Tibial artery (tissue), 4 donors: Measurements from ENCODE around the gene SND1.

Experiments
- DNase-seq, 2 donors: peaks; one replicate each; pipeline ENCODE4 v3.0.0-alpha.2; 2019
- H3K27ac ChIP-seq, 2 donors: fragments of 200-600 bp; sonication (generic) in 1 of 2; 1 replicate in 1 of 2; 2 replicates in 1 of 2; pipeline ENCODE4 v1.5.1; 2018 to 2019; ENCODE audit warnings: mild to moderate bottlenecking in 1 of 2
- H3K27me3 ChIP-seq, 2 donors: fragments of 200-600 bp; sonication (generic) in 1 of 2; one replicate each; pipeline versions ENCODE4 v1.5.1 to v1.6.0; 2016 to 2019
- H3K36me3 ChIP-seq, 3 donors: fragments of 200-600 bp; sonication (generic) in 2 of 3; one replicate each; pipeline ENCODE4 v1.5.1; 2016 to 2019; ENCODE audit warnings: mild to moderate bottlenecking in 2 of 3
- H3K4me1 ChIP-seq, 4 donors: fragments of 200-600 bp; sonication (generic) in 2 of 4; 1 replicate in 3 of 4; 2 replicates in 1 of 4; pipeline ENCODE4 v1.5.1; 2016 to 2019
- H3K4me3 ChIP-seq, 2 donors: fragments of 200-600 bp; sonication (generic) in 1 of 2; 1 replicate in 1 of 2; 2 replicates in 1 of 2; pipeline ENCODE4 v1.5.1; 2018 to 2019; ENCODE audit warnings: mild to moderate bottlenecking in 2 of 2
- H3K9me3 ChIP-seq, 3 donors: fragments of 200-600 bp; sonication (generic) in 1 of 3; one replicate each; pipeline ENCODE4 v1.5.1; 2016 to 2019
- intact Hi-C: fragments of 100-400 bp; cut with DNase I; formaldehyde crosslinking; loops from one replicate; pipeline ENCODE4 v1.15.0; 2023; ENCODE audit warnings: low total_unique reads
- TF ChIP-seq, protein P1 (sequence below), 2 experiments: fragments of 200-600 bp in 1 of 2; fragments of 450-650 bp in 1 of 2; IDR thresholded peaks; one replicate each; pipeline ENCODE4 v1.5.1; 2017 to 2019; ENCODE audit warnings: antibody characterized with exemption in 2 of 2, mild to moderate bottlenecking in 1 of 2, moderate library complexity in 1 of 2

SND1 gene

DNA sequence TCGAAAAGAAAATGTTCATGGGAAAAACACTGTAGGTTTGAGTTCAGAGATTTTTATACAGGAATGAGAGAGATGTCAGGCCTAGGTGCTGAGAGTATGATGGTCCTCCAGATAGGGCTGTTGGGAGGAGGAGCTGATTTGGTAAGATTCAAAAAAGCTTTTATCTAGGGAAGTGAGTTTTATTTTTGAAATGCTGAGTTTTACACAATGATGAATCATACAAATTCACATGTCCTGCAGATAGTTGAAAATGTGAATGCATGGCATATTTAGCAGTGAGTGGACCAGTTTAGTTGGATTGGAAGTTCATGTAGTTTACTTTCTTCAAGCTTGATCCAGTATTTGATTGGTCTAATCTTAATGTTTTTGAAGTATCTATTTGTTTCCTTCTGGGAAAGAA, 224.4 kb downstream of the SND1 start:
- TF ChIP-seq, protein P1, sequence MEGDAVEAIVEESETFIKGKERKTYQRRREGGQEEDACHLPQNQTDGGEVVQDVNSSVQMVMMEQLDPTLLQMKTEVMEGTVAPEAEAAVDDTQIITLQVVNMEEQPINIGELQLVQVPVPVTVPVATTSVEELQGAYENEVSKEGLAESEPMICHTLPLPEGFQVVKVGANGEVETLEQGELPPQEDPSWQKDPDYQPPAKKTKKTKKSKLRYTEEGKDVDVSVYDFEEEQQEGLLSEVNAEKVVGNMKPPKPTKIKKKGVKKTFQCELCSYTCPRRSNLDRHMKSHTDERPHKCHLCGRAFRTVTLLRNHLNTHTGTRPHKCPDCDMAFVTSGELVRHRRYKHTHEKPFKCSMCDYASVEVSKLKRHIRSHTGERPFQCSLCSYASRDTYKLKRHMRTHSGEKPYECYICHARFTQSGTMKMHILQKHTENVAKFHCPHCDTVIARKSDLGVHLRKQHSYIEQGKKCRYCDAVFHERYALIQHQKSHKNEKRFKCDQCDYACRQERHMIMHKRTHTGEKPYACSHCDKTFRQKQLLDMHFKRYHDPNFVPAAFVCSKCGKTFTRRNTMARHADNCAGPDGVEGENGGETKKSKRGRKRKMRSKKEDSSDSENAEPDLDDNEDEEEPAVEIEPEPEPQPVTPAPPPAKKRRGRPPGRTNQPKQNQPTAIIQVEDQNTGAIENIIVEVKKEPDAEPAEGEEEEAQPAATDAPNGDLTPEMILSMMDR (IDR thresholded peaks at IDR 0.05) = no peak
- Histone ChIP-seq H3K4me1 (peaks cover 0 to 6% (median 0%) of the 10 kb centered on the region in 4 donors), H3K4me3 (no peak overlapping the region), H3K27me3 (no peaks in the 10 kb centered on the region), H3K27ac (no peak overlapping the region), H3K9me3 (no peaks in the 10 kb centered on the region), H3K36me3 (no peaks in the 10 kb centered on the region)
- intact Hi-C loops = no loop called here
- DNase-seq = no peak

DNA sequence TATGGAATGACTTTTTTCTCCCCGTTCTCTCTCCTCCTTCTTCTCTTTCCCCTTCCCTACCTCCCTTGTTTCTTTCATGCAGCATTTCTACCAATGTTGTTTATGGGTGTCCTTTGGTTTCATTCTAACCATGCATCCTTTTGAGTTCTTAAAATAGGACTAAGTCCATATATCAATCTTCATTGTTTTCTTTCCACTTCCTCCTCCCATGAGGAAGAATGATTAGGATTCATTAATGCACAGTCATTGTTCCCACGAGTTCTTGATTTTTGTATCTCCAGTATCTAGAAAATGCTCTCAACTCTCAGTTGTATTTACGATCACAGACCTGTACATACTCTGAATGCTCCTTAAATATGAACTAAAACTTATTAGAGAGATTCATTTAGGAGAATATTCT, 226.0 kb downstream of the SND1 start:
- no peaks in the 10 kb centered on the region for H3K27me3 ChIP-seq
- no peak overlapping the region for H3K27ac ChIP-seq
- DNase-seq = no peak
- no peaks in the 10 kb centered on the region for H3K36me3 ChIP-seq
- intact Hi-C loops = no loop called here
- no peaks in the 10 kb centered on the region for H3K9me3 ChIP-seq
- TF ChIP-seq, protein P1 (IDR thresholded peaks at IDR 0.05) = no peak
- no peak overlapping the region for H3K4me3 ChIP-seq
- peaks cover 0 to 14% (median 9%) of the 10 kb centered on the region in 4 donors for H3K4me1 ChIP-seq

DNA sequence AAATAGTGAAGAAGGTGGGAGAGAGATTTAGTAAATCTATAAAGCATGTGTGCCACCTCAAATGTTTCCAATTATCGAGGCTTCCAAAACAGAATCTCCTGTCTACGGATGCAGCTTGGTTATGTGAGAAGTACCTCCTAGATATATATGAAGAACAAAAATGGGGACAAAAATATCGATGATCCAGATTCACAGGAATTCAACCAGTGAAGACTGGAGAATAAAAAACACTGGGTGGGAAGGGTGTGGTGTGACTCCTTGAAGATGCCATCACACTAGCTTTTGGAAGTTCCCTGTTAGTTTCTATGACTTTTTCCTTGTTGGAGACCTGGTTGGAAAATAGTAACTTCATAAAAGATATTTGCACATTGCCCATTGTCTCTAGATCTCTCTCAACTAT, 226.8 kb downstream of the SND1 start:
- TF ChIP-seq, protein P1 (IDR thresholded peaks at IDR 0.05) = no peak
- H3K27me3 ChIP-seq = no peaks in the 10 kb centered on the region
- no peak for DNase-seq
- no peak overlapping the region for H3K27ac ChIP-seq
- peaks cover 0 to 22% (median 10%) of the 10 kb centered on the region in 4 donors for H3K4me1 ChIP-seq
- no peak overlapping the region for H3K4me3 ChIP-seq
- intact Hi-C loops = no loop called here
- H3K36me3 ChIP-seq = no peaks in the 10 kb centered on the region
- no peaks in the 10 kb centered on the region for H3K9me3 ChIP-seq

DNA sequence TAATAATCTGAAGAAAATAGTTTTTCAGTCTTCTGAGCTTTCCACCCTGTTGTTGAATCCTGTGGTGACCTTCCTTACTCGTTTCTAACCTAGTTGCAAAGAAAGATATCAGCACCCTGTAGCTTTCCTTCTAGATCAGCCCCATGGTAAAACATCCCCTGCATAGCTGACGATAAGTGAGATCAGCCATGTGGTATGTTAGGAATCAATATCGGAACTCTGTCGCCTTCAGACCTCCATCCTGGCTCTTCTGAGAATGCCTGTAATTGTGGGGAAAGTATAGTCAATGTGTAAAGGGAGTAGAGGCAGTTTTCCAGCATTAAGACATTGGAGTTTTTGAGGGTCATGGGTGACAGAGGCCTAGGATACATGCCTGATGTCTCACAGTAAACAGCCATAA, 227.4 kb downstream of the SND1 start:
- Histone ChIP-seq H3K27ac (no peak overlapping the region), H3K27me3 (no peaks in the 10 kb centered on the region), H3K4me1 (peaks cover 0 to 29% (median 16%) of the 10 kb centered on the region in 4 donors), H3K9me3 (no peaks in the 10 kb centered on the region), H3K36me3 (no peaks in the 10 kb centered on the region), H3K4me3 (no peak overlapping the region)
- no peak for DNase-seq
- TF ChIP-seq, protein P1 (IDR thresholded peaks at IDR 0.05) = no peak
- intact Hi-C loops = no loop called here

DNA sequence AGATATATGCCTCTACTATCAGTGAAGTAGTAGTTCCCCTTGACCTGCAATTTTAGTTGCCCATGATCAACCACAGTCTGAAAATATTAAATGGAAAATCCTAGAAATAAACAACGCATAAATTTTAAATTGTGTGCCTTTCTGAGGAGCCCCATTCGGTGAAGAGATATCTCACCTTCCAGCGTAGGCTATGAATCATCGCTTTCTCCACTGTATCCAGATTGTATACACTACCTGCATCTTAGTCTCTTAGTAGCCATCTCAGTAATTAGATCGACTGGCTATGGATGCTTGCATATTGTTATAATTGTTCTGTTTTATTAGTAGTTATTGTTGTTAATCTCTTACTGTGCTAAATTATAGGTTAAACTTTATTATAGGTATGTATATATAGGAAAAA, 227.9 kb downstream of the SND1 start:
- H3K27me3 ChIP-seq = no peaks in the 10 kb centered on the region
- intact Hi-C loops = no loop called here
- TF ChIP-seq, protein P1 (IDR thresholded peaks at IDR 0.05) = no peak
- no peaks in the 10 kb centered on the region for H3K36me3 ChIP-seq
- H3K9me3 ChIP-seq = no peaks in the 10 kb centered on the region
- H3K4me3 ChIP-seq = no peak overlapping the region
- H3K27ac ChIP-seq = no peak overlapping the region
- no peak for DNase-seq
- H3K4me1 ChIP-seq = peaks cover 0 to 34% (median 21%) of the 10 kb centered on the region in 4 donors

DNA sequence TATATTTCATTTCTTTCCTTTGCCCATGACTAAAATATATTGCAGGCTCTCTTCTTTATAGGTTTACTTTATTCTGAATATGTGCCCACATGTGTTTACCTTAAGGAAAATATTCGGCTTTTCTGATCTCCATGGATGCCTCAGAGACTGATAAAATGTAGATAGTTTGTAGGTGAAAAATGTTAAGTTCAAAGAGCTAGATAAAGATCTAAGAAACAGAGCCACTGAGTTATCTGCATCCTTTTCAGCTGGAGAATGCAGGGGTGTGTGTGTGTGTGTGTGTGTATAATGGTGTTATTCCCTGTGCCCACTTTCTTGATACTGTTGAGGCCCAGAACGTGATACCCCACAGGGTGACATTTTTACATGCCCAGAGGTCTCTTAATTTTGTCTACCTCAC, 228.5 kb downstream of the SND1 start:
- TF ChIP-seq, protein P1 (IDR thresholded peaks at IDR 0.05) = no peak
- Histone ChIP-seq H3K9me3 (no peaks in the 10 kb centered on the region), H3K4me1 (peaks cover 0 to 39% (median 26%) of the 10 kb centered on the region in 4 donors), H3K27ac (no peak overlapping the region), H3K27me3 (no peaks in the 10 kb centered on the region), H3K36me3 (no peaks in the 10 kb centered on the region), H3K4me3 (no peak overlapping the region)
- intact Hi-C loops = no loop called here
- DNase-seq = no peak
